Nephron progenitor cell (in vitro differentiated cells): ENCODE data around the gene GNG13.

Experiments
- DNase-seq: peaks from one replicate; pipeline ENCODE4 v3.0.0; 2021
- H3K27ac Mint-ChIP-seq: 2 replicates; pipeline ENCODE4 v1.8.0; 2021; ENCODE audit warnings: mild to moderate bottlenecking, moderate library complexity, mixed read lengths
- H3K27me3 Mint-ChIP-seq: 2 replicates; pipeline ENCODE4 v1.8.0; 2021; ENCODE audit warnings: mild to moderate bottlenecking, low read depth, mixed read lengths; ENCODE audit not compliant: poor library complexity
- H3K36me3 Mint-ChIP-seq: 2 replicates; pipeline ENCODE4 v1.8.0; 2021; ENCODE audit warnings: low read depth, mixed read lengths
- H3K4me1 Mint-ChIP-seq: 2 replicates; pipeline ENCODE4 v1.8.0; 2021; ENCODE audit warnings: mixed read lengths
- H3K4me3 Mint-ChIP-seq: 2 replicates; pipeline ENCODE4 v1.8.0; 2021; ENCODE audit warnings: mild to moderate bottlenecking, moderate library complexity, mixed read lengths
- H3K9me3 Mint-ChIP-seq: 2 replicates; pipeline ENCODE4 v1.8.0; 2021; ENCODE audit warnings: mild to moderate bottlenecking, moderate library complexity, mixed read lengths
- TF ChIP-seq, protein P1 (sequence below): fragments of 200-600 bp; sonication (generic); IDR thresholded peaks from 2 replicates; pipeline ENCODE4 v1.5.0; 2021; ENCODE audit warnings: antibody characterized with exemption

Gene GNG13

DNA sequence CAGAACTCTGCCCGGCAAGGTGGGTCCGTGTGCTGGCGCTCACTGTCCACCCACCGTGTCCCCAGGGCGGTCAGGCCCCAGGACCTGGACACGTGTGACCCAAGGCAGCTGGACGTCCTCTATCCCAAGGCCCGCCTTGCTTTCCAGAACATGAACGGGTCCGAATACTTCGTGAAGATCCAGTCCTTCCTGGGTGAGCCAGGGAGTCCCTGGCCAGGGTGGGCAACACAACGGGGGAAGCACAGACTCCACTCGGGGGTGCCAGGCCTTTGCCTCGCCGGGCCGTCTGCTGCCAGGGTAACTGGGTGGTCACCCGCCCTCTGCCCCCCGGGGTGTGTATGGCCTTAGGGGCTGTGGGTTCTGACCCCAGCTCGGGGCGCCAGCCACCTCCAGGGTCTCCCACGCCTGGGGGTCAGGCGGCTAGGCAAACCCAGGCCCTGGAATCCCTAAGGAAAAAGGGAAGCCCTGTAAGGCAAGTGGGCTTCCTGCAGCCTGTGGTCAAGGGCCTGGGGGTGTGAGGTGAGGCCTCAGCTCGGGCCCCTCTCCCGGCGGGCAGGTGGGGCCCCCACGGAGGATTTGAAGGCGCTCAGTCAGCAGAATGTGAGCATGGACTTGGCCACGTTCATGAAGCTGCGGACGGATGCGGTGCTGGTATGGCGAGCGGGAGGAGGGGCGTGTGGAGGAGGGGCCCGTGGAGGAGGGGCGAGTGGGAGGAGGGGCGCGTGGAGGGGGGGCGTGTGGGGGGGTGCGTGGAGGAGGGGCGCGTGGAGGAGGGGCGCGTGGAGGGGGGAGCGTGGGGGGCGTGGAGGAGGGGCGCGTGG is 33.5 kb downstream of the GNG13 start:
- H3K4me1 Mint-ChIP-seq = peaks cover 14% of the 10 kb centered on the region
- H3K4me3 Mint-ChIP-seq = no peak overlapping the region
- no peaks in the 10 kb centered on the region for H3K36me3 Mint-ChIP-seq
- no peaks in the 10 kb centered on the region for H3K9me3 Mint-ChIP-seq
- H3K27ac Mint-ChIP-seq = no peak overlapping the region
- H3K27me3 Mint-ChIP-seq = no peaks in the 10 kb centered on the region
- DNase-seq = no peak
- TF ChIP-seq, protein P1, sequence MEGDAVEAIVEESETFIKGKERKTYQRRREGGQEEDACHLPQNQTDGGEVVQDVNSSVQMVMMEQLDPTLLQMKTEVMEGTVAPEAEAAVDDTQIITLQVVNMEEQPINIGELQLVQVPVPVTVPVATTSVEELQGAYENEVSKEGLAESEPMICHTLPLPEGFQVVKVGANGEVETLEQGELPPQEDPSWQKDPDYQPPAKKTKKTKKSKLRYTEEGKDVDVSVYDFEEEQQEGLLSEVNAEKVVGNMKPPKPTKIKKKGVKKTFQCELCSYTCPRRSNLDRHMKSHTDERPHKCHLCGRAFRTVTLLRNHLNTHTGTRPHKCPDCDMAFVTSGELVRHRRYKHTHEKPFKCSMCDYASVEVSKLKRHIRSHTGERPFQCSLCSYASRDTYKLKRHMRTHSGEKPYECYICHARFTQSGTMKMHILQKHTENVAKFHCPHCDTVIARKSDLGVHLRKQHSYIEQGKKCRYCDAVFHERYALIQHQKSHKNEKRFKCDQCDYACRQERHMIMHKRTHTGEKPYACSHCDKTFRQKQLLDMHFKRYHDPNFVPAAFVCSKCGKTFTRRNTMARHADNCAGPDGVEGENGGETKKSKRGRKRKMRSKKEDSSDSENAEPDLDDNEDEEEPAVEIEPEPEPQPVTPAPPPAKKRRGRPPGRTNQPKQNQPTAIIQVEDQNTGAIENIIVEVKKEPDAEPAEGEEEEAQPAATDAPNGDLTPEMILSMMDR = no peak

DNA sequence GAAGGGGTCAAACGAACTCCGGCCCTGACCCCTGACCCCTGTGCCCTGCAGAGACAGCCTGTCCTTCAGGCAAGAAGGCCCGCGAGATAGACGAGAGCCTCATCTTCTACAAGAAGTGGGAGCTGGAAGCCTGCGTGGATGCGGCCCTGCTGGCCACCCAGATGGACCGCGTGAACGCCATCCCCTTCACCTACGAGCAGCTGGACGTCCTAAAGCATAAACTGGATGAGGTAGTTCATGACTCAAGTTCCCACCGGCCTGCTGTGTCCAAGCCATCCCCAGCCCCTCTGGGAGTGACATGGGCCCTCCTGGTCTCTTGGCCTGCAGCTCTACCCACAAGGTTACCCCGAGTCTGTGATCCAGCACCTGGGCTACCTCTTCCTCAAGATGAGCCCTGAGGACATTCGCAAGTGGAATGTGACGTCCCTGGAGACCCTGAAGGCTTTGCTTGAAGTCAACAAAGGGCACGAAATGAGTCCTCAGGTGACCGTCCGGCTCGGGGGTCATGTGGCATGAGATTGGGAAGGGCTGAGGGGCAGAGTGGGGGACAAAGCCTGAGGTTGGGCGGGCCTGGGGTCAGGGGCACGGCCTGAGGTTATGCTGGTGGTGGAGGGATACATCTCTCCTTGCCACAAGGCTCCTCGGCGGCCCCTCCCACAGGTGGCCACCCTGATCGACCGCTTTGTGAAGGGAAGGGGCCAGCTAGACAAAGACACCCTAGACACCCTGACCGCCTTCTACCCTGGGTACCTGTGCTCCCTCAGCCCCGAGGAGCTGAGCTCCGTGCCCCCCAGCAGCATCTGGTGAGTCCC is 34.3 kb downstream of the GNG13 start:
- TF ChIP-seq, protein P1 = no peak
- Mint-ChIP-seq H3K4me3 (no peak overlapping the region), H3K4me1 (peaks cover 14% of the 10 kb centered on the region), H3K9me3 (no peaks in the 10 kb centered on the region), H3K36me3 (no peaks in the 10 kb centered on the region), H3K27ac (no peak overlapping the region), H3K27me3 (no peaks in the 10 kb centered on the region)
- DNase-seq = no peak

DNA sequence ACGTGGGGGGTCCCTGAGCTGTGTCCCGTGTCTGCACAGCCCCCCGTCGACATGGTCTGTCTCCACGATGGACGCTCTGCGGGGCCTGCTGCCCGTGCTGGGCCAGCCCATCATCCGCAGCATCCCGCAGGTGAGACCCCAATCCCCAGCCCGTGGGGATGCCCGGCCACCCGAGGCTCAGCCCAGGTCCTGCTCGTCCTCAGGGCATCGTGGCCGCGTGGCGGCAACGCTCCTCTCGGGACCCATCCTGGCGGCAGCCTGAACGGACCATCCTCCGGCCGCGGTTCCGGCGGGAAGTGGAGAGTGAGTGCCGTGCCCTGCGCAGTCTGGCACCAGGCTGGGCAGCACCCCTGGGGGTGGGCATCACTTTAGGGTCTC is 35.1 kb downstream of the GNG13 start:
- H3K27ac Mint-ChIP-seq = no peak overlapping the region
- peaks cover 15% of the 10 kb centered on the region for H3K4me1 Mint-ChIP-seq
- no peaks in the 10 kb centered on the region for H3K9me3 Mint-ChIP-seq
- H3K36me3 Mint-ChIP-seq = no peaks in the 10 kb centered on the region
- H3K27me3 Mint-ChIP-seq = no peaks in the 10 kb centered on the region
- H3K4me3 Mint-ChIP-seq = no peak overlapping the region
- no peak for DNase-seq
- TF ChIP-seq, protein P1 = no peak

DNA sequence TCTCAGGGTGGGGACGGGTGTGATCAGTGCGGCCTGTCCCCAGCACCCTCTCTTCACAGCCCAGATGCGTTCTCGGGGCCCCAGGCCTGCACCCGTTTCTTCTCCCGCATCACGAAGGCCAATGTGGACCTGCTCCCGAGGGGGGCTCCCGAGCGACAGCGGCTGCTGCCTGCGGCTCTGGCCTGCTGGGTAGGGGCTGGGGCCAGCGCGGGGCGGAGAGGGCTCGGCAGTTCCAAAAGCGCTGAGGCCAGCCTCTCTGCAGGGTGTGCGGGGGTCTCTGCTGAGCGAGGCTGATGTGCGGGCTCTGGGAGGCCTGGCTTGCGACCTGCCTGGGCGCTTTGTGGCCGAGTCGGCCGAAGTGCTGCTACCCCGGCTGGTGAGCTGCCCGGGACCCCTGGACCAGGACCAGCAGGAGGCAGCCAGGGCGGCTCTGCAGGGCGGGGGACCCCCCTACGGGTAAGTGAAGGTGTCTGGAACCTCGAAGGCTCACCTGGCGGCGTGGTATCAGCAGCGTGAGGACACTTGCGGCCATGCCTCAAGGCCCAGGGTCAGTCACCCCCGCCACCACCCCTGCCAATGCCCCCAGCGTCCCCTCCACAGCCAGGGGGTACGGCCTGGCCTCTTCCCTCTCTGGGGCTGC is 35.6 kb downstream of the GNG13 start:
- DNase-seq = no peak
- TF ChIP-seq, protein P1 = no peak
- Mint-ChIP-seq H3K4me1 (peaks cover 17% of the 10 kb centered on the region), H3K27ac (no peak overlapping the region), H3K4me3 (no peak overlapping the region), H3K36me3 (no peaks in the 10 kb centered on the region), H3K9me3 (no peaks in the 10 kb centered on the region), H3K27me3 (no peaks in the 10 kb centered on the region)

DNA sequence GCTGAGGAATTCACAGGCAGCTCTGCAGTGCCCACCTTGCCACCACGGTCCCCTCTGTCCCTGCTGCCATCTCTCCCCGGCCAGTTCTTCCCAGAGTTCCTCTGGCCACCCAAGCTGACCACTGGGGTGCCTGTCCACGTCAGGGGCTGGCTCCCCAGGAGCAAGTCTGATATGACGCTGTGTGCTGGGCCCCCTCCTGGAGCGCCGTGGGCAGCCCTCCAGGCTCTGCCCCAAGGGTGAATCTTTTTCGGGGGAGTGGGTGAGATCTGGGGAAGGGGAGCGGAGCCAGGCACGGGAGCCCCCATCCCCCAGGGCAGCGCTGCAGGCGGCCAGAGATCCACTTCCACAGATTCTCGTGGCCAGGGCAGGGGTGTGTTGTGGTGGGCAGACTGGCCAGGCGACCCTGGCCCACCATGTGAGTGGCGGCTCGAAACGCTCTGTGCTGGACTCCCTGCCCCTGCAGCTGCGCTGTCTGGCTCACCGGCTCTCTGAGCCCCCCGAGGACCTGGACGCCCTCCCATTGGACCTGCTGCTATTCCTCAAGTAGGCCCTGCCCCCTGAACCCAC is 36.3 kb downstream of the GNG13 start:
- no peak overlapping the region for H3K27ac Mint-ChIP-seq
- peaks cover 23% of the 10 kb centered on the region for H3K4me1 Mint-ChIP-seq
- H3K4me3 Mint-ChIP-seq = no peak overlapping the region
- no peak for DNase-seq
- H3K36me3 Mint-ChIP-seq = no peaks in the 10 kb centered on the region
- H3K9me3 Mint-ChIP-seq = no peaks in the 10 kb centered on the region
- TF ChIP-seq, protein P1 = no peak
- H3K27me3 Mint-ChIP-seq = no peaks in the 10 kb centered on the region
